HEK293 (cell line): ENCODE measurements around the gene RRBP1.

Experiments
- CTCF ChIA-PET: fragments of 350-600 bp; formaldehyde crosslinking; extraction: SDS; loops from one replicate; lab custom pipeline; 2021; ENCODE audit warnings: antibody characterized with exemption; lab: Yijun Ruan, JAX
- POLR2A ChIA-PET: fragments of 300-600 bp; formaldehyde crosslinking; extraction: SDS; loops from one replicate; lab custom pipeline; 2020; ENCODE audit warnings: antibody characterized with exemption, inconsistent platforms; lab: Yijun Ruan, JAX
- H3K27ac ChIP-seq: fragments of 200-500 bp; sonication (Bioruptor generic); 2 replicates; pipeline ENCODE4 v1.5.1; 2014; ENCODE audit warnings: low read depth, low read length, control low read depth, inconsistent platforms; ENCODE audit errors: extremely low read depth
- H3K36me3 ChIP-seq, 2 experiments: fragments of 200-500 bp in 1 of 2; sonication (Bioruptor generic) in 1 of 2; 1 replicate in 1 of 2; 2 replicates in 1 of 2; pipeline ENCODE4 v1.5.1; 2014 to 2017; ENCODE audit warnings: inconsistent platforms in 2 of 2, low read length in 2 of 2; ENCODE audit not compliant: control insufficient read depth in 2 of 2, insufficient read depth in 1 of 2
- H3K4me1 ChIP-seq: fragments of 200-500 bp; sonication (Bioruptor generic); 2 replicates; pipeline ENCODE4 v1.5.1; 2014; ENCODE audit warnings: mild to moderate bottlenecking, low read length, inconsistent platforms; ENCODE audit not compliant: control insufficient read depth, insufficient read depth
- H3K4me3 ChIP-seq: 2 replicates; pipeline ENCODE4 v1.5.1; 2011; ENCODE audit warnings: low read depth, mild to moderate bottlenecking, control low read depth, low read length, moderate library complexity
- H3K9me3 ChIP-seq: fragments of 200-500 bp; sonication (Bioruptor generic); 2 replicates; pipeline ENCODE4 v1.5.1; 2014; ENCODE audit warnings: low read depth, low read length, inconsistent platforms; ENCODE audit not compliant: control insufficient read depth, insufficient read depth
- HOXC10 ChIP-seq: sonication (generic); formaldehyde crosslinking; IDR thresholded peaks from 2 replicates; pipeline ENCODE4 v1.8.1; 2023; ENCODE audit warnings: mild to moderate bottlenecking, missing genetic modification reagents
- OSR2 ChIP-seq: fragments of 450-650 bp; formaldehyde crosslinking; IDR thresholded peaks from 2 replicates; pipeline ENCODE4 v1.5.1; 2016; ENCODE audit warnings: missing biosample characterization, missing genetic modification characterization
- SALL2 ChIP-seq: fragments of 450-650 bp; formaldehyde crosslinking; IDR thresholded peaks from 2 replicates; pipeline ENCODE4 v1.5.0; 2017; ENCODE audit warnings: missing biosample characterization, mild to moderate bottlenecking, missing genetic modification characterization, borderline replicate concordance
- SETDB1 ChIP-seq: IDR thresholded peaks from one replicate; pipeline ENCODE4 v1.6.1; 2017; ENCODE audit warnings: mild to moderate bottlenecking, low read length, moderate library complexity, mixed read lengths; ENCODE audit not compliant: insufficient read length
- ZEB2 ChIP-seq: fragments of 450-650 bp; formaldehyde crosslinking; IDR thresholded peaks from 2 replicates; pipeline ENCODE4 v1.5.1; 2016; ENCODE audit warnings: missing biosample characterization, missing genetic modification characterization
- ZNF112 ChIP-seq: fragments of 450-650 bp; formaldehyde crosslinking; IDR thresholded peaks from 2 replicates; pipeline ENCODE4 v1.5.0; 2017; ENCODE audit warnings: missing biosample characterization, missing genetic modification characterization
- ZNF2 ChIP-seq: fragments of 450-650 bp; formaldehyde crosslinking; IDR thresholded peaks from 2 replicates; pipeline ENCODE4 v1.5.1; 2016; ENCODE audit warnings: missing biosample characterization, missing genetic modification characterization
- ZNF202 ChIP-seq: fragments of 450-650 bp; formaldehyde crosslinking; IDR thresholded peaks from 2 replicates; pipeline ENCODE4 v1.5.1; 2016; ENCODE audit warnings: missing biosample characterization, missing genetic modification characterization, borderline replicate concordance
- ZNF24 ChIP-seq: fragments of 450-650 bp; formaldehyde crosslinking; IDR thresholded peaks from 2 replicates; pipeline ENCODE4 v1.5.1; 2016; ENCODE audit warnings: missing biosample characterization, missing genetic modification characterization
- ZNF248 ChIP-seq: fragments of 450-650 bp; formaldehyde crosslinking; IDR thresholded peaks from 2 replicates; pipeline ENCODE4 v1.5.1; 2017; ENCODE audit warnings: missing biosample characterization, missing genetic modification characterization
- ZNF266 ChIP-seq: fragments of 450-650 bp; formaldehyde crosslinking; IDR thresholded peaks from 2 replicates; pipeline ENCODE4 v1.5.1; 2016; ENCODE audit warnings: missing biosample characterization, missing genetic modification characterization, low read depth
- ZNF335 ChIP-seq: fragments of 450-650 bp; formaldehyde crosslinking; conservative IDR thresholded peaks from 2 replicates; pipeline ENCODE4 v1.5.1; 2016; ENCODE audit warnings: missing biosample characterization, missing genetic modification characterization
- ZNF354C ChIP-seq: fragments of 450-650 bp; formaldehyde crosslinking; IDR thresholded peaks from 2 replicates; pipeline ENCODE4 v1.5.1; 2016; ENCODE audit warnings: missing biosample characterization, missing genetic modification characterization, low read depth, borderline replicate concordance
- ZNF529 ChIP-seq: fragments of 450-650 bp; formaldehyde crosslinking; IDR thresholded peaks from 2 replicates; pipeline ENCODE4 v1.5.1; 2017; ENCODE audit warnings: missing genetic modification characterization, missing biosample characterization; ENCODE audit not compliant: insufficient replicate concordance
- ZNF560 ChIP-seq: fragments of 450-650 bp; formaldehyde crosslinking; IDR thresholded peaks from 2 replicates; pipeline ENCODE4 v1.5.1; 2017; ENCODE audit warnings: missing biosample characterization, missing genetic modification characterization, borderline replicate concordance
- ZNF76 ChIP-seq: fragments of 450-650 bp; formaldehyde crosslinking; IDR thresholded peaks from 2 replicates; pipeline ENCODE4; 2016; ENCODE audit warnings: low read depth, missing biosample characterization, missing genetic modification characterization, borderline replicate concordance
- TF ChIP-seq, protein P1 (sequence below): fragments of 450-650 bp; formaldehyde crosslinking; IDR thresholded peaks from 2 replicates; pipeline ENCODE4 v1.5.1; 2017; ENCODE audit warnings: missing biosample characterization, missing genetic modification characterization
- TF ChIP-seq, protein P2 (sequence below): sonication (generic); formaldehyde crosslinking; IDR thresholded peaks from 2 replicates; pipeline ENCODE4 v1.8.1; 2022; ENCODE audit warnings: mild to moderate bottlenecking, moderate library complexity, missing genetic modification reagents
- TF ChIP-seq, protein P3 (sequence below): fragments of 450-650 bp; formaldehyde crosslinking; IDR thresholded peaks from 2 replicates; pipeline ENCODE4 v1.5.1; 2016; ENCODE audit warnings: missing biosample characterization, missing genetic modification characterization, borderline replicate concordance
- TF ChIP-seq, protein P4 (sequence below): fragments of 450-650 bp; formaldehyde crosslinking; IDR thresholded peaks from 2 replicates; pipeline ENCODE4 v1.5.1; 2016; ENCODE audit warnings: missing biosample characterization, missing genetic modification characterization, low read depth

RRBP1 gene

DNA sequence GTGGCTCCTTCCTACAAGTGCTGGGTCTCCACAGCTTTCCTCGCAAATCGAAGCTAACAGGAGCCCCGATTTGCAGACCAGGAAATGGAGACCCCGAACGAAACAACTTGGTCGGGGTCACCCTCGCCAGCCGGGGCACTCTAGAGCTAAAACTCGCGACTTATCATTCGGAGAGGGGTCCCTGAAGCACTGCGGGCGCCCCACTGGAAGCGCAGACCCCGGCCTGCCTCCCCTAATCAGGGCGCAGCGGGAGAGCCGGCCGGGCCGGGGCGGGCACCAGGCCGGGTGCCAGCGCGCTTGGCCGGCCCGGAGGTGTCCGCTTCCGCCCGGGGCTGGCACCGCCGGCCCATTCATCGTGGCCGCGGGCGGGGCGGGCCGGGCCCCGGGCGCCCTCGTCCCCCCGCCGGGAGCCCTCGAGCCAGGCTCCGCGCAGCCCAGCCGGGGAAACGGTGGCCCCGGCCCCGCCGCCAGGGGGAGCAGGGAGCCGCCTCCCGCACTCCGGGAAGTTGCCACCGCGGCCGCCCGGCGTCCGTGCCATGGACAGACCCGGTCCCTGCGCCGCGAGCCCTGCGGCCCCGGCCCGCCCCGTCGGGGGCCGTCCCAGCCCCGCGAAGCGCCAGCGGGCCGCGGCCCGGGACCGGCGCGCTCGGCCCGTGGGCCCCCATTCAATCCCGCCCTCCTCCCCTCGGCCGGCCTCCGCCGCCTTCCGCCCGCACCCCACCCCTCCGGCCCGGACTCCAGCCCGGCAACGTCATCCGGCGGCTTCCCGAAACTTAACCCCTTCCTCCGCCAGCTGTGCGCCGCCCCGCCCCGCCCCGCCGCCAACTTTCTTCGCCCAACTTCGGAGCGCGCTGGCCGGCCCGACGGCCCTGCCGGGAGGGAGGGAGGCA lies 961 bp downstream of the RRBP1 start (continued):
- no peak for TF ChIP-seq OSR2 (tag by site-specific recombination)
- no peak for TF ChIP-seq ZNF560 (tag by site-specific recombination)
- TF ChIP-seq ZNF335 (tag by site-specific recombination): peak; percentile 4
- no peak for TF ChIP-seq ZNF24 (tag by site-specific recombination)

DNA sequence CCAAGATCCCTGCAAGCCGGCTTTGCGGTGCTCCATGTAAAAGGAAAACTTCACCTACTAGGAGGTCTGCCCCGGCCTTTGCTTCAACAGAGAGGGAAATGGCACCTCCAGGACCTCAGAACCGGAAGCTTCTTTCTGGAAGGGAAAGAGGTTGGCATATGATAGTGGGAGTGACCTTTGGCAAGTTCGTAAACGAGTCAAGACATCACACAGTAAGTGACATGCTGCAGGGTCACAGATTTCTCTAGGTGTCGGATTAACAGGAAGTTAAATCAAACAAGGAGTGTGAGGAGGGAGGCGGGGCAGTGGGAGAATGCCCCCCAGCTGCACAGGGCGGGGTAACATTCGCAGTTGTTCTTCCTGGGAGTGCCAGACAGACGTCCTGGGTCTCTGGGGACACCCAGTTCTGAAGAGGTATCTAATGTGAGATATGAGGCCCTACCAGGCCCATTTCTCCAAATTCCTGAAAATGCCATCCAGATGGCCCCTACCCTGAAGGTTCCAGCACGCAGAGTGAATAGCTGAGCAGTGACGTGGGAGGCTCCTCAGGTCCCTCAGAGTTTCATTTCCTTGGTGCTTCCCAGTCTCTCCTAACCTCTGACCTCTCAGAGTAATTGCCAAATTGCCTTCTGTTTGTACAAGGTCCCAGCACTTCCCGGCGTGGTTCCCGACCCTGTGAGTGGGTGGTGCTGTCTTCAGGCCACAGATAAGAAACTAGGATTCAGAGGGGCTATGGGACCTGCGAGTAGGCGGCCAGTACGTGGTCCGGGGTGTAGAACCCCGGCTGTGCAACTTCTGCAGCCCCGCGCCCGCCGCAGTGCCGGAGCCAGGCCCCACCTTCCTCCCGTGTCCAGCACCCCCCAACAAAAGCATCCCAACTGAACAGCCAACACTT lies 1.9 kb downstream of the RRBP1 start:
- Histone ChIP-seq H3K36me3 (peaks cover 0 to 40% of the 10 kb centered on the region in 2 experiments; a peak in 2 of 3 replicates), H3K4me3 (peak overlapping the region; percentile 72), H3K27ac (peak overlapping the region; percentile 59; the same call in 1 of the 2 replicates), H3K9me3 (no peaks in the 10 kb centered on the region), H3K4me1 (peaks cover 5% of the 10 kb centered on the region; the same call in 1 of the 2 replicates)
- ChIA-PET POLR2A (interaction anchor here (1.4 kb wide), 1 partner anchor 149 kb away, joined by 3 read pairs; the partner anchor contains the start of gene BFSP1), CTCF (interaction anchor here (0.5 to 1.6 kb wide), 14 partner anchors 14 to 352 kb away, joined by 3 to 9 read pairs (median 3); partner anchors contain the start of gene BANF2)
- TF ChIP-seq ZNF2 (tag by site-specific recombination): no peak
- TF ChIP-seq, protein P1, sequence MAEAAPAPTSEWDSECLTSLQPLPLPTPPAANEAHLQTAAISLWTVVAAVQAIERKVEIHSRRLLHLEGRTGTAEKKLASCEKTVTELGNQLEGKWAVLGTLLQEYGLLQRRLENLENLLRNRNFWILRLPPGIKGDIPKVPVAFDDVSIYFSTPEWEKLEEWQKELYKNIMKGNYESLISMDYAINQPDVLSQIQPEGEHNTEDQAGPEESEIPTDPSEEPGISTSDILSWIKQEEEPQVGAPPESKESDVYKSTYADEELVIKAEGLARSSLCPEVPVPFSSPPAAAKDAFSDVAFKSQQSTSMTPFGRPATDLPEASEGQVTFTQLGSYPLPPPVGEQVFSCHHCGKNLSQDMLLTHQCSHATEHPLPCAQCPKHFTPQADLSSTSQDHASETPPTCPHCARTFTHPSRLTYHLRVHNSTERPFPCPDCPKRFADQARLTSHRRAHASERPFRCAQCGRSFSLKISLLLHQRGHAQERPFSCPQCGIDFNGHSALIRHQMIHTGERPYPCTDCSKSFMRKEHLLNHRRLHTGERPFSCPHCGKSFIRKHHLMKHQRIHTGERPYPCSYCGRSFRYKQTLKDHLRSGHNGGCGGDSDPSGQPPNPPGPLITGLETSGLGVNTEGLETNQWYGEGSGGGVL: no peak
- TF ChIP-seq HOXC10: no peak
- peak; percentile 18; the same call in 1 of the 2 replicates for TF ChIP-seq ZEB2 (tag by site-specific recombination)
- TF ChIP-seq, protein P2, sequence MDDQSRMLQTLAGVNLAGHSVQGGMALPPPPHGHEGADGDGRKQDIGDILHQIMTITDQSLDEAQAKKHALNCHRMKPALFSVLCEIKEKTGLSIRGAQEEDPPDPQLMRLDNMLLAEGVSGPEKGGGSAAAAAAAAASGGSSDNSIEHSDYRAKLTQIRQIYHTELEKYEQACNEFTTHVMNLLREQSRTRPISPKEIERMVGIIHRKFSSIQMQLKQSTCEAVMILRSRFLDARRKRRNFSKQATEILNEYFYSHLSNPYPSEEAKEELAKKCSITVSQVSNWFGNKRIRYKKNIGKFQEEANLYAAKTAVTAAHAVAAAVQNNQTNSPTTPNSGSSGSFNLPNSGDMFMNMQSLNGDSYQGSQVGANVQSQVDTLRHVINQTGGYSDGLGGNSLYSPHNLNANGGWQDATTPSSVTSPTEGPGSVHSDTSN: no peak
- no peak for TF ChIP-seq ZNF202 (tag by site-specific recombination)
- TF ChIP-seq ZNF266 (tag by site-specific recombination): no peak
- no peak for TF ChIP-seq ZNF248
- TF ChIP-seq ZNF76: peak; percentile 27; the same call in 1 of the 2 replicates
- TF ChIP-seq SALL2 (tag by site-specific recombination): no peak
- TF ChIP-seq SETDB1: no peak
- TF ChIP-seq, protein P3, sequence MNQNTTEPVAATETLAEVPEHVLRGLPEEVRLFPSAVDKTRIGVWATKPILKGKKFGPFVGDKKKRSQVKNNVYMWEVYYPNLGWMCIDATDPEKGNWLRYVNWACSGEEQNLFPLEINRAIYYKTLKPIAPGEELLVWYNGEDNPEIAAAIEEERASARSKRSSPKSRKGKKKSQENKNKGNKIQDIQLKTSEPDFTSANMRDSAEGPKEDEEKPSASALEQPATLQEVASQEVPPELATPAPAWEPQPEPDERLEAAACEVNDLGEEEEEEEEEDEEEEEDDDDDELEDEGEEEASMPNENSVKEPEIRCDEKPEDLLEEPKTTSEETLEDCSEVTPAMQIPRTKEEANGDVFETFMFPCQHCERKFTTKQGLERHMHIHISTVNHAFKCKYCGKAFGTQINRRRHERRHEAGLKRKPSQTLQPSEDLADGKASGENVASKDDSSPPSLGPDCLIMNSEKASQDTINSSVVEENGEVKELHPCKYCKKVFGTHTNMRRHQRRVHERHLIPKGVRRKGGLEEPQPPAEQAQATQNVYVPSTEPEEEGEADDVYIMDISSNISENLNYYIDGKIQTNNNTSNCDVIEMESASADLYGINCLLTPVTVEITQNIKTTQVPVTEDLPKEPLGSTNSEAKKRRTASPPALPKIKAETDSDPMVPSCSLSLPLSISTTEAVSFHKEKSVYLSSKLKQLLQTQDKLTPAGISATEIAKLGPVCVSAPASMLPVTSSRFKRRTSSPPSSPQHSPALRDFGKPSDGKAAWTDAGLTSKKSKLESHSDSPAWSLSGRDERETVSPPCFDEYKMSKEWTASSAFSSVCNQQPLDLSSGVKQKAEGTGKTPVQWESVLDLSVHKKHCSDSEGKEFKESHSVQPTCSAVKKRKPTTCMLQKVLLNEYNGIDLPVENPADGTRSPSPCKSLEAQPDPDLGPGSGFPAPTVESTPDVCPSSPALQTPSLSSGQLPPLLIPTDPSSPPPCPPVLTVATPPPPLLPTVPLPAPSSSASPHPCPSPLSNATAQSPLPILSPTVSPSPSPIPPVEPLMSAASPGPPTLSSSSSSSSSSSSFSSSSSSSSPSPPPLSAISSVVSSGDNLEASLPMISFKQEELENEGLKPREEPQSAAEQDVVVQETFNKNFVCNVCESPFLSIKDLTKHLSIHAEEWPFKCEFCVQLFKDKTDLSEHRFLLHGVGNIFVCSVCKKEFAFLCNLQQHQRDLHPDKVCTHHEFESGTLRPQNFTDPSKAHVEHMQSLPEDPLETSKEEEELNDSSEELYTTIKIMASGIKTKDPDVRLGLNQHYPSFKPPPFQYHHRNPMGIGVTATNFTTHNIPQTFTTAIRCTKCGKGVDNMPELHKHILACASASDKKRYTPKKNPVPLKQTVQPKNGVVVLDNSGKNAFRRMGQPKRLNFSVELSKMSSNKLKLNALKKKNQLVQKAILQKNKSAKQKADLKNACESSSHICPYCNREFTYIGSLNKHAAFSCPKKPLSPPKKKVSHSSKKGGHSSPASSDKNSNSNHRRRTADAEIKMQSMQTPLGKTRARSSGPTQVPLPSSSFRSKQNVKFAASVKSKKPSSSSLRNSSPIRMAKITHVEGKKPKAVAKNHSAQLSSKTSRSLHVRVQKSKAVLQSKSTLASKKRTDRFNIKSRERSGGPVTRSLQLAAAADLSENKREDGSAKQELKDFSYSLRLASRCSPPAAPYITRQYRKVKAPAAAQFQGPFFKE: no peak
- TF ChIP-seq ZNF112 (tag by site-specific recombination): no peak
- TF ChIP-seq ZNF354C (tag by site-specific recombination): no peak
- no peak for TF ChIP-seq ZNF24 (tag by site-specific recombination)
- TF ChIP-seq ZNF529 (tag by site-specific recombination): no peak
- TF ChIP-seq, protein P4, sequence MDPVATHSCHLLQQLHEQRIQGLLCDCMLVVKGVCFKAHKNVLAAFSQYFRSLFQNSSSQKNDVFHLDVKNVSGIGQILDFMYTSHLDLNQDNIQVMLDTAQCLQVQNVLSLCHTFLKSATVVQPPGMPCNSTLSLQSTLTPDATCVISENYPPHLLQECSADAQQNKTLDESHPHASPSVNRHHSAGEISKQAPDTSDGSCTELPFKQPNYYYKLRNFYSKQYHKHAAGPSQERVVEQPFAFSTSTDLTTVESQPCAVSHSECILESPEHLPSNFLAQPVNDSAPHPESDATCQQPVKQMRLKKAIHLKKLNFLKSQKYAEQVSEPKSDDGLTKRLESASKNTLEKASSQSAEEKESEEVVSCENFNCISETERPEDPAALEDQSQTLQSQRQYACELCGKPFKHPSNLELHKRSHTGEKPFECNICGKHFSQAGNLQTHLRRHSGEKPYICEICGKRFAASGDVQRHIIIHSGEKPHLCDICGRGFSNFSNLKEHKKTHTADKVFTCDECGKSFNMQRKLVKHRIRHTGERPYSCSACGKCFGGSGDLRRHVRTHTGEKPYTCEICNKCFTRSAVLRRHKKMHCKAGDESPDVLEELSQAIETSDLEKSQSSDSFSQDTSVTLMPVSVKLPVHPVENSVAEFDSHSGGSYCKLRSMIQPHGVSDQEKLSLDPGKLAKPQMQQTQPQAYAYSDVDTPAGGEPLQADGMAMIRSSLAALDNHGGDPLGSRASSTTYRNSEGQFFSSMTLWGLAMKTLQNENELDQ (tag by site-specific recombination): no peak
